ENCODE measurements around the gene SYNE2. TPM values are rescaled to one million over a fixed set of nuclear protein-coding genes. Genes with fewer than 3 reads are reported as not detected.

The SYNE2 gene
- total and polyA plus RNA-seq, 2 donors from 2014 or later, result 65.9 to 461 TPM

DNA sequence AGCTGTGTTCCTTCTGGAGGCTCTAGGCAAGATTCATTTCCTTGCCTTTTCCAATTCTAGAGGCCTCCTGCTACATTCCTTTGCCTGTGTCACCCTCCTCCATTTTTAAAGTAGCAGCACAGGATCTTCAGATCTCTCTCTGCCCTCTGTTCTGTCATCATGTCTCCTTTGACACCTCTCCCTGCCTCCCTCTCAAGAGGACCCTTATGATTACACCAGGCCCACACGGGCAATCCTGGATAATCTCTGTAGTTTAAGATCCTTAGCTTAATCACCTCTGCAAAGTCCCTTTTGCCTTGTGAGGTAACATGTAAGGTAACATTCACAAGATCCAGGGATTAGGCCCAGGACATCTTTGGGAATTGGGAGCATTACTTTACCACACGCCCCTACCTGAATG, 155.2 kb downstream of the SYNE2 start:
- Histone ChIP-seq H3K36me3 (ENCODE audit: control insufficient read depth in 2 of 3, insufficient read depth in 3 of 3, low read length in 3 of 3) (peaks cover 8 to 46% (median 38%) of the 10 kb centered on the region in 3 donors), H3K4me1 (ENCODE audit: control insufficient read depth in 2 of 3, insufficient read depth in 2 of 3, low read depth in 1 of 3, low read length in 3 of 3) (no peaks in the 10 kb centered on the region), H3K4me3 (ENCODE audit: low read length in 3 of 3) (no peak overlapping the region), H3K9me3 (ENCODE audit: control insufficient read depth in 2 of 3, insufficient read depth in 1 of 3, low read length in 3 of 3) (no peaks in the 10 kb centered on the region), H3K27me3 (ENCODE audit: control insufficient read depth, insufficient read depth, low read length) (no peaks in the 10 kb centered on the region), H3K9ac (ENCODE audit: low read length in 3 of 3) (no peak overlapping the region), H3K27ac (ENCODE audit: low read depth in 2 of 2, low read length in 2 of 2) (no peak overlapping the region)
- DNase-seq (no peak), FAIRE-seq (no peak)
- TF ChIP-seq, protein P1, sequence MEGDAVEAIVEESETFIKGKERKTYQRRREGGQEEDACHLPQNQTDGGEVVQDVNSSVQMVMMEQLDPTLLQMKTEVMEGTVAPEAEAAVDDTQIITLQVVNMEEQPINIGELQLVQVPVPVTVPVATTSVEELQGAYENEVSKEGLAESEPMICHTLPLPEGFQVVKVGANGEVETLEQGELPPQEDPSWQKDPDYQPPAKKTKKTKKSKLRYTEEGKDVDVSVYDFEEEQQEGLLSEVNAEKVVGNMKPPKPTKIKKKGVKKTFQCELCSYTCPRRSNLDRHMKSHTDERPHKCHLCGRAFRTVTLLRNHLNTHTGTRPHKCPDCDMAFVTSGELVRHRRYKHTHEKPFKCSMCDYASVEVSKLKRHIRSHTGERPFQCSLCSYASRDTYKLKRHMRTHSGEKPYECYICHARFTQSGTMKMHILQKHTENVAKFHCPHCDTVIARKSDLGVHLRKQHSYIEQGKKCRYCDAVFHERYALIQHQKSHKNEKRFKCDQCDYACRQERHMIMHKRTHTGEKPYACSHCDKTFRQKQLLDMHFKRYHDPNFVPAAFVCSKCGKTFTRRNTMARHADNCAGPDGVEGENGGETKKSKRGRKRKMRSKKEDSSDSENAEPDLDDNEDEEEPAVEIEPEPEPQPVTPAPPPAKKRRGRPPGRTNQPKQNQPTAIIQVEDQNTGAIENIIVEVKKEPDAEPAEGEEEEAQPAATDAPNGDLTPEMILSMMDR (IDR thresholded peaks at IDR 0.05; ENCODE audit: borderline replicate concordance, extremely low read depth, insufficient read depth), result no peak
- intact Hi-C loops (cut with DNase I), result no loop called here

GRCh38 chr14:64012003-64012402, 159.2 kb downstream of the SYNE2 start:
- Histone ChIP-seq H3K4me3 (ENCODE audit: low read length in 3 of 3) (no peak overlapping the region), H3K36me3 (ENCODE audit: control insufficient read depth in 2 of 3, insufficient read depth in 3 of 3, low read length in 3 of 3) (peaks cover 0 to 30% (median 22%) of the 10 kb centered on the region in 3 donors), H3K9ac (ENCODE audit: low read length in 3 of 3) (no peak overlapping the region), H3K27ac (ENCODE audit: low read depth in 2 of 2, low read length in 2 of 2) (no peak overlapping the region), H3K9me3 (ENCODE audit: control insufficient read depth in 2 of 3, insufficient read depth in 1 of 3, low read length in 3 of 3) (no peaks in the 10 kb centered on the region), H3K27me3 (ENCODE audit: control insufficient read depth, insufficient read depth, low read length) (no peaks in the 10 kb centered on the region), H3K4me1 (ENCODE audit: control insufficient read depth in 2 of 3, insufficient read depth in 2 of 3, low read depth in 1 of 3, low read length in 3 of 3) (no peaks in the 10 kb centered on the region)
- intact Hi-C loops (cut with DNase I), result no loop called here
- no peak for FAIRE-seq
- TF ChIP-seq, protein P1 (IDR thresholded peaks at IDR 0.05; ENCODE audit: borderline replicate concordance, extremely low read depth, insufficient read depth), result no peak
- DNase-seq, result no peak

GRCh38 chr14:64012720-64013119, 159.9 kb downstream of the SYNE2 start:
- H3K27me3 ChIP-seq (ENCODE audit: control insufficient read depth, insufficient read depth, low read length), result no peaks in the 10 kb centered on the region
- peak in 2 of 5 donors; percentile 22 to 51 for DNase-seq
- TF ChIP-seq, protein P1 (IDR thresholded peaks at IDR 0.05; ENCODE audit: borderline replicate concordance, extremely low read depth, insufficient read depth), result no peak
- no peak overlapping the region for H3K9ac ChIP-seq (ENCODE audit: low read length in 3 of 3)
- intact Hi-C loops (cut with DNase I), result no loop called here
- H3K36me3 ChIP-seq (ENCODE audit: control insufficient read depth in 2 of 3, insufficient read depth in 3 of 3, low read length in 3 of 3), result peaks cover 2 to 26% (median 18%) of the 10 kb centered on the region in 3 donors
- no peak for FAIRE-seq
- H3K9me3 ChIP-seq (ENCODE audit: control insufficient read depth in 2 of 3, insufficient read depth in 1 of 3, low read length in 3 of 3), result no peaks in the 10 kb centered on the region
- no peak overlapping the region for H3K4me3 ChIP-seq (ENCODE audit: low read length in 3 of 3)
- no peaks in the 10 kb centered on the region for H3K4me1 ChIP-seq (ENCODE audit: control insufficient read depth in 2 of 3, insufficient read depth in 2 of 3, low read depth in 1 of 3, low read length in 3 of 3)
- H3K27ac ChIP-seq (ENCODE audit: low read depth in 2 of 2, low read length in 2 of 2), result no peak overlapping the region

GRCh38 chr14:64025479-64025878, 172.7 kb downstream of the SYNE2 start:
- no peak overlapping the region for H3K27ac ChIP-seq (ENCODE audit: low read depth in 2 of 2, low read length in 2 of 2)
- FAIRE-seq (no peak), DNase-seq (no peak)
- intact Hi-C loops (cut with DNase I), result no loop called here
- H3K9me3 ChIP-seq (ENCODE audit: control insufficient read depth in 2 of 3, insufficient read depth in 1 of 3, low read length in 3 of 3), result no peaks in the 10 kb centered on the region
- H3K4me3 ChIP-seq (ENCODE audit: low read length in 3 of 3), result no peak overlapping the region
- H3K36me3 ChIP-seq (ENCODE audit: control insufficient read depth in 2 of 3, insufficient read depth in 3 of 3, low read length in 3 of 3), result peaks cover 3 to 82% (median 30%) of the 10 kb centered on the region in 3 donors
- H3K27me3 ChIP-seq (ENCODE audit: control insufficient read depth, insufficient read depth, low read length), result no peaks in the 10 kb centered on the region
- H3K4me1 ChIP-seq (ENCODE audit: control insufficient read depth in 2 of 3, insufficient read depth in 2 of 3, low read depth in 1 of 3, low read length in 3 of 3), result no peaks in the 10 kb centered on the region
- TF ChIP-seq, protein P1 (IDR thresholded peaks at IDR 0.05; ENCODE audit: borderline replicate concordance, extremely low read depth, insufficient read depth), result no peak
- H3K9ac ChIP-seq (ENCODE audit: low read length in 3 of 3), result no peak overlapping the region

All from kidney (tissue), 14 donors.